Ishikawa (cell line): Measurements from ENCODE around the gene ZNF593OS.

Experiments used
- CEBPB ChIP-seq: IDR thresholded peaks from 2 replicates; pipeline ENCODE4 v1.6.1; 2012
- CREB1 ChIP-seq: IDR thresholded peaks from 2 replicates; pipeline ENCODE4 v1.6.1; 2012; ENCODE audit warnings: low read depth
- EGR1 ChIP-seq: IDR thresholded peaks from 2 replicates; pipeline ENCODE4 v1.6.1; 2012
- EP300 ChIP-seq: IDR thresholded peaks from 2 replicates; pipeline ENCODE4 v1.6.1; 2012; ENCODE audit warnings: borderline replicate concordance
- FOXM1 ChIP-seq: IDR thresholded peaks from 2 replicates; pipeline ENCODE4 v1.6.1; 2012; ENCODE audit warnings: low read depth, borderline replicate concordance
- NFIC ChIP-seq: IDR thresholded peaks from 2 replicates; pipeline ENCODE4 v1.6.1; 2012
- RAD21 ChIP-seq: IDR thresholded peaks from 2 replicates; pipeline ENCODE4 v1.6.1; 2012; ENCODE audit warnings: low read depth
- REST ChIP-seq: IDR thresholded peaks from 2 replicates; pipeline ENCODE4 v1.6.1; 2012; ENCODE audit warnings: low read depth, mild to moderate bottlenecking
- TAF1 ChIP-seq: IDR thresholded peaks from 2 replicates; pipeline ENCODE4 v1.6.1; 2012; ENCODE audit warnings: low read depth, mild to moderate bottlenecking
- TCF12 ChIP-seq: IDR thresholded peaks from 2 replicates; pipeline ENCODE4 v1.6.1; 2012; ENCODE audit warnings: low read depth
- TEAD4 ChIP-seq: IDR thresholded peaks from 2 replicates; pipeline ENCODE4 v1.6.1; 2012
- USF1 ChIP-seq: IDR thresholded peaks from 2 replicates; pipeline ENCODE4 v1.6.1; 2012
- YY1 ChIP-seq: IDR thresholded peaks from 2 replicates; pipeline ENCODE4 v1.6.1; 2012; ENCODE audit warnings: low read depth
- ZBTB7A ChIP-seq: IDR thresholded peaks from 2 replicates; pipeline ENCODE4 v1.6.1; 2012; ENCODE audit warnings: low read depth
- TF ChIP-seq, protein P1 (sequence below): IDR thresholded peaks from 2 replicates; pipeline ENCODE4 v1.6.1; 2012

Gene ZNF593OS

GRCh38 chr1:26177182-26177684 lies 5.6 kb upstream of the ZNF593OS start, which contains the start of gene CNKSR1:
TSS of gene CNKSR1 (plus strand) at chr1:26177491. CDS start at chr1:26177548, 57 bp downstream.
- TF ChIP-seq REST (no peak), USF1 (peak; percentile 12), TAF1 (peak; percentile 68; the same call in 1 of the 2 replicates), ZBTB7A (peak; percentile 74; the same call in 1 of the 2 replicates), TEAD4 (peak; percentile 80), EGR1 (no peak), CEBPB (no peak), TCF12 (no peak; the same call in 1 of the 2 replicates), RAD21 (no peak), CREB1 (no peak), FOXM1 (no peak), EP300 (peak; percentile 39; the same call in 1 of the 2 replicates), NFIC (no peak), YY1 (peak; percentile 73)
- TF ChIP-seq, protein P1, sequence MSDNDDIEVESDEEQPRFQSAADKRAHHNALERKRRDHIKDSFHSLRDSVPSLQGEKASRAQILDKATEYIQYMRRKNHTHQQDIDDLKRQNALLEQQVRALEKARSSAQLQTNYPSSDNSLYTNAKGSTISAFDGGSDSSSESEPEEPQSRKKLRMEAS = peak; percentile 78

DNA sequence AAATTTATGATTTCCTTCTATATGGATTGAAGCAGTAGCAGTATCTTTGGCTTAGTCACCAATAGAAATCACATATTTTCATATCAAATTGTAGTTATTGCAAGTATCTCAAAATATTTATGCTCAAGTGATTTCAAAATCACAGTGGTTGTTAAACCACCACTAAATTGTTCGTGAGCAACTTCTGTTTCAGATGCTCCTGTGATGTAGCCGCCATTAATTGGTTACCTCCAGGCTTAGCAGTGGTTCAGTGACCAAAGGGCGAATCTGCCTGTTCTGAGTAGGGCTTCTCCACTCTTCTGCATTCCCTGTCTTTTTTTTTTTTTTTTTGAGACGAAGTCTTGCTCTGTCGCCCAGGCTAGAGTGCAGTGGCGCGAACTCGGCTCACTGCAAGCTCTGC lies 3.7 kb upstream of the ZNF593OS start:
- TF ChIP-seq CREB1 (no peak), TAF1 (no peak), CEBPB (no peak), EP300 (no peak), EGR1 (no peak), NFIC (no peak), ZBTB7A (no peak), RAD21 (no peak), TEAD4 (no peak)
- TF ChIP-seq, protein P1 = no peak

DNA sequence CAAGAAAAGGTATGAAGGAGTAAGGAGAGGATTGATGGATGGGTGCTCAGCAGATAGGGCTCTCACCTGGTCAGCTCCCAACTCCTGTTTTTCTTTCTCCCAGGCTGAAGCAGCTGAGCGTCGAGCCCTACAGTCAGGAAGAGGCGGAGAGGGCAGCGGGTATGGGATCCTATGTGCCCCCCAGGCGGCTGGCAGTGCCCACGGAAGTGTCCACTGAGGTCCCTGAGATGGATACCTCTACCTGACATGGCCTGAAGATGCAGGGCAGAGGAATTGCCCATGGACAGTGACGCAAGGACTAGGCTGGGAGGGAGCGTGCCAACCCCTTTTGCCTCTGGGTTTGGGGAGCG lies 1.2 kb downstream of the ZNF593OS start:
- TF ChIP-seq TEAD4 (no peak), FOXM1 (no peak), ZBTB7A (no peak), REST (no peak), CEBPB (no peak), CREB1 (no peak), TCF12 (no peak), EP300 (no peak), TAF1 (no peak), USF1 (no peak)
- TF ChIP-seq, protein P1 = no peak

DNA sequence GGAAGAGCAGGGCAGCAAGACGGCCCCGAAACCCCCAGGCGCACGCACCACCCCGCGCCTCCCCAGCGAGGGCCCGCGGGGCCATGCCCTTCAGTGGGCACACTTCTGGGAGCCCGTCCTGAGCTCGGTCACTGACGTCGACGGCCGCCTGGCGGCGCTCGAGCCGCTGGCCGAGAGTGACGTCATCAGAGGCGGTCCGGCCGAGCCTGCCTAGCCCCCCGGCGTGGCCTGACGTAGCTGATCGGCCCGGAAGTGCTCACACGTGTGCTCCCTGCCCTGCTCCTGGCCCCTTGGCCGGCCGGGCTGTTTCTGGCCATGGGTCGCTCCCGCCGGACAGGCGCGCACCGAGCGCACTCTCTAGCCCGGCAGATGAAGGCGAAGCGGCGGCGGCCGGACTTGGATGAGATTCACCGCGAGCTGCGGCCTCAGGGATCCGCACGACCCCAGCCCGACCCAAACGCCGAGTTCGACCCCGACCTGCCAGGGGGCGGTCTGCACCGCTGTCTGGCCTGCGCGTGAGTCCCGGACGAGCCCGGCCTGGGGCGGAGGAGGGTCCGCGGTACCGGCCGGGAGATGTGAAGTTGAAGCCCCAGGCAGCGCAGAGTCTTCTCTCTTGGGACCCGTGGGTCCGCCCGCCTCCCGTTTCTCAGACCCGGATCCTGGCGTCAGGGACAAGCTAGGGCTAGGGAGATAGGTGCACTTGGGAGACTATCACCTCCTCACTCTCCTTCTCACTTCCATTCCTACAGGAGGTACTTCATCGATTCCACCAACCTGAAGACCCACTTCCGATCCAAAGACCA lies 1.8 kb downstream of the ZNF593OS start, which contains the start of gene ZNF593:
TSS of gene ZNF593 (plus strand) at position 240 of the 803 bp plus-strand sequence. CDS start at position 316, 76 bp downstream.
- TF ChIP-seq EP300 = no peak
- peak; percentile 56; the same call in 1 of the 2 replicates for TF ChIP-seq TCF12
- TF ChIP-seq, protein P1 = peak; percentile 98
- TF ChIP-seq CREB1 = peak; percentile 97
- no peak for TF ChIP-seq REST
- no peak; the same call in none of the 2 replicates for TF ChIP-seq ZBTB7A
- TF ChIP-seq TAF1 = peak; percentile 67; the same call in 1 of the 2 replicates
- TF ChIP-seq NFIC = peak; percentile 36; the same call in 1 of the 2 replicates
- TF ChIP-seq YY1 = 0 out of 2 replicates have a peak, but pooled peaks have one; percentile 8
- TF ChIP-seq USF1 = peak; percentile 71
- TF ChIP-seq EGR1 = no peak
- TF ChIP-seq TEAD4 = 0 out of 2 replicates have a peak, but pooled peaks have one; percentile 13
- no peak for TF ChIP-seq CEBPB
- TF ChIP-seq FOXM1 = no peak
- TF ChIP-seq RAD21 = peak; percentile 47
